ENCODE results near the gene FADD. TPM values are rescaled to one million over a fixed set of nuclear protein-coding genes. Genes with fewer than 3 reads are reported as not detected.
A peak's percentile ranks its signal among the peaks of the same experiment; 100 is the strongest.

FADD gene
- polyA plus RNA-seq, 2 of the 4 experiments (the other 2 are of a cell fraction): 30.2 to 59.1 TPM

DNA sequence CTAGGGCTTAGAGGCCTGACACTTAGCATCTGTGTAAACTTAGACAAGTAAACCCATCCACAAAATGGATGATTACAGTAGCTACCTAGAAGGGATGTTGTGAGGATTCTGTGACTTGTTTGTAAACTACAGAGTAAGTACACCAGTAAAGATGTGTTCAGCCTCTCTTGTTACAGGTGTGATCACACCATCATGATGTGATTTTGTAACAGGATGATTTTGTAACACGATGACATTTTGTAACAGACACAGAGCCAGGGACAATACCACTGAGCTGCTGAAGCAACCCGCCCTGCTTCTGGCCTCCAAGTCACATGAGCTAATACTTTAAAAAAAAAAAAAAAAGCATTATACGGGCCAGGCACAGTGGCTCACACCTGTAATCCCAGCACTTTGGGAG lies 17.0 kb downstream of the FADD start:
- Histone ChIP-seq H3K27ac (no peak overlapping the region), H3K4me2 (no peak overlapping the region), H3K4me1 (no peaks in the 10 kb centered on the region), H3K9me3 (0 out of 3 replicates have a peak, but pooled peaks cover 2% of the 10 kb centered on the region), H3K4me3 (no peak overlapping the region)
- no peak for ATAC-seq
- DNase-seq (ENCODE audit: low read depth in 1 of 2, low spot score in 1 of 2): no peak
- ChIA-PET POLR2A (no interaction called here), CTCF (interaction anchor here (1.0 kb wide), 1 partner anchor 24 kb away, joined by 3 read pairs; no protein-coding TSS in a partner anchor)
- no peak for FAIRE-seq
- TF ChIP-seq HOXB13 (CRISPR knock-in tag; IDR thresholded peaks at IDR 0.05; ENCODE audit: low read depth) (no peak), JUNB (IDR thresholded peaks at IDR 0.05) (no peak), KDM1A (IDR thresholded peaks at IDR 0.05; ENCODE audit: low read depth) (no peak), RARB (CRISPR knock-in tag; IDR thresholded peaks at IDR 0.05) (no peak), FOSB (CRISPR knock-in tag; IDR thresholded peaks at IDR 0.05) (no peak)
- TF ChIP-seq, protein P1, sequence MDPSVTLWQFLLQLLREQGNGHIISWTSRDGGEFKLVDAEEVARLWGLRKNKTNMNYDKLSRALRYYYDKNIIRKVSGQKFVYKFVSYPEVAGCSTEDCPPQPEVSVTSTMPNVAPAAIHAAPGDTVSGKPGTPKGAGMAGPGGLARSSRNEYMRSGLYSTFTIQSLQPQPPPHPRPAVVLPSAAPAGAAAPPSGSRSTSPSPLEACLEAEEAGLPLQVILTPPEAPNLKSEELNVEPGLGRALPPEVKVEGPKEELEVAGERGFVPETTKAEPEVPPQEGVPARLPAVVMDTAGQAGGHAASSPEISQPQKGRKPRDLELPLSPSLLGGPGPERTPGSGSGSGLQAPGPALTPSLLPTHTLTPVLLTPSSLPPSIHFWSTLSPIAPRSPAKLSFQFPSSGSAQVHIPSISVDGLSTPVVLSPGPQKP (IDR thresholded peaks at IDR 0.05; ENCODE audit: low read depth, low read length): no peak
- TF ChIP-seq, protein P2, sequence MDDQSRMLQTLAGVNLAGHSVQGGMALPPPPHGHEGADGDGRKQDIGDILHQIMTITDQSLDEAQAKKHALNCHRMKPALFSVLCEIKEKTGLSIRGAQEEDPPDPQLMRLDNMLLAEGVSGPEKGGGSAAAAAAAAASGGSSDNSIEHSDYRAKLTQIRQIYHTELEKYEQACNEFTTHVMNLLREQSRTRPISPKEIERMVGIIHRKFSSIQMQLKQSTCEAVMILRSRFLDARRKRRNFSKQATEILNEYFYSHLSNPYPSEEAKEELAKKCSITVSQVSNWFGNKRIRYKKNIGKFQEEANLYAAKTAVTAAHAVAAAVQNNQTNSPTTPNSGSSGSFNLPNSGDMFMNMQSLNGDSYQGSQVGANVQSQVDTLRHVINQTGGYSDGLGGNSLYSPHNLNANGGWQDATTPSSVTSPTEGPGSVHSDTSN (IDR thresholded peaks at IDR 0.05): no peak
- TF ChIP-seq, protein P3, sequence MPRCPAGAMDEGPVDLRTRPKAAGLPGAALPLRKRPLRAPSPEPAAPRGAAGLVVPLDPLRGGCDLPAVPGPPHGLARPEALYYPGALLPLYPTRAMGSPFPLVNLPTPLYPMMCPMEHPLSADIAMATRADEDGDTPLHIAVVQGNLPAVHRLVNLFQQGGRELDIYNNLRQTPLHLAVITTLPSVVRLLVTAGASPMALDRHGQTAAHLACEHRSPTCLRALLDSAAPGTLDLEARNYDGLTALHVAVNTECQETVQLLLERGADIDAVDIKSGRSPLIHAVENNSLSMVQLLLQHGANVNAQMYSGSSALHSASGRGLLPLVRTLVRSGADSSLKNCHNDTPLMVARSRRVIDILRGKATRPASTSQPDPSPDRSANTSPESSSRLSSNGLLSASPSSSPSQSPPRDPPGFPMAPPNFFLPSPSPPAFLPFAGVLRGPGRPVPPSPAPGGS (IDR thresholded peaks at IDR 0.05): no peak
- 80% methylated on average over 3 of the region's 3 CpGs for WGBS (ENCODE audit: missing lambda C conversion rate)

DNA sequence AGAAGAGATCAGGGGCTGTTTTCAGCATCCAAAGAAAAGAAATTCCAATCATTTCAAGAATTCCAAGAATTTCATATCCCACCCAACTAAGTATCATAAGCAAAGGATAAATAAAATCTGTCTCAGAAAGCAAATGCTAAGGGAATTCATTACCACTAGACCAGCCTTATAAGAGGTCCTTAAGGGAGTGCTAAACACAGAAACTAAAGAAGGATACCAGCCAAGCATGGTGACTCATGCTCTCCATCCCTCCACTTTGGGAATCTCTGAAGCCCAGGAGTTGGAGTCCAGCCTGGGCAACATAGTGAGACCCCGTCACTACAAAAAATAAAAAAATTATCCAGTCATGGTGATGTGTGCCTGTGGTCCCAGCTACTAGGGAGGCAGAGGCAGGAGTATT lies 17.8 kb downstream of the FADD start:
- H3K4me3 ChIP-seq: no peak overlapping the region
- ATAC-seq (no peak; a peak in 1 of 6 replicates), FAIRE-seq (no peak), DNase-seq (ENCODE audit: low read depth in 1 of 2, low spot score in 1 of 2) (no peak)
- H3K4me2 ChIP-seq: no peak overlapping the region
- H3K4me1 ChIP-seq: 0 out of 3 replicates have a peak, but pooled peaks cover 3% of the 10 kb centered on the region
- ChIA-PET CTCF (interaction anchor here (1.0 kb wide), 1 partner anchor 25 kb away, joined by 3 read pairs; no protein-coding TSS in a partner anchor), POLR2A (no interaction called here)
- no peak overlapping the region for H3K27ac ChIP-seq
- 89% methylated on average over 1 of the region's 1 CpG for WGBS (ENCODE audit: missing lambda C conversion rate)
- 0 out of 3 replicates have a peak, but pooled peaks cover 2% of the 10 kb centered on the region for H3K9me3 ChIP-seq
- TF ChIP-seq FOSL2 (IDR thresholded peaks at IDR 0.05) (no peak), FOSL2 (CRISPR knock-in tag; IDR thresholded peaks at IDR 0.05) (0 out of 2 replicates have a peak, but pooled peaks have one; percentile 6), FOXS1 (CRISPR knock-in tag; IDR thresholded peaks at IDR 0.05) (no peak), CHD2 (IDR thresholded peaks at IDR 0.05; ENCODE audit: low read length, partially characterized antibody) (no peak), BHLHE40 (IDR thresholded peaks at IDR 0.05; ENCODE audit: low read depth, low read length) (no peak), PHF8 (IDR thresholded peaks at IDR 0.05; ENCODE audit: borderline replicate concordance, low read depth) (no peak), ZC3H11A (IDR thresholded peaks at IDR 0.05) (no peak), JUNB (IDR thresholded peaks at IDR 0.05) (no peak)
- TF ChIP-seq, protein P3 (IDR thresholded peaks at IDR 0.05): no peak

DNA sequence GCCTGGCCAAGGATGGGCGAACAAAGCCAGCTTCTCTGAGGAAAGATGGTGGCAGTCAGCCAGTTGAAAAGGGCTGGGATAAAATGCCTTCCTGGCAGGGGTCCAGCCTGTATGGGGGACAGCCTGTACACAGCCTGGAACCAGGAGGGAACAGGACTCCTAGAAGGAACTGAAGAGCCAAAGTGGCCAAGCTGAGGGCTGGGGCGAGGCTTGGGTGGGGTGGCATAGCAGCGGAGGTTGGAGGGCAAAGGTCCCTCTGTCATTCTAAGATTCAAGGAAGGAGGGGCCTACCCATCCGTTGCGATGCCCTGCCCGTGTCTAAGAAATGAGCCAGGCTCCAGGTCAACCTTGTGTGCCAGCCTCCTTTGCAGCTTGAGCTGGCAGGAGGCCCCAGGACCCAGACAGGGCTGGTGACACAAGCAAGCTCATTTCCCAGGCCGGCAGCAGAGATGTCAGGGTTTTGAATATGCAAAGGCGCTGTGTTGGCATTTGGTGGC lies 22.6 kb downstream of the FADD start:
- Histone ChIP-seq H3K4me2 (no peak overlapping the region), H3K4me1 (0 out of 3 replicates have a peak, but pooled peaks cover 6% of the 10 kb centered on the region), H3K9me3 (0 out of 3 replicates have a peak, but pooled peaks cover under 1% of the 10 kb centered on the region), H3K27ac (peak overlapping the region in 1 of 2 experiments; percentile 42; a peak in 2 of 6 replicates), H3K4me3 (no peak overlapping the region)
- 52% methylated on average over 8 of the region's 8 CpGs for WGBS (ENCODE audit: missing lambda C conversion rate)
- ChIA-PET POLR2A (no interaction called here), CTCF (interaction anchor here (1.1 to 2.3 kb wide), 3 partner anchors 10 to 21 kb away, joined by 3 to 6 read pairs (median 3); no protein-coding TSS in a partner anchor)
- DNase-seq (ENCODE audit: low read depth in 1 of 2, low spot score in 1 of 2) (no peak), ATAC-seq (peak in 1 of 2 experiments; percentile 44; a peak in 3 of 6 replicates), FAIRE-seq (no peak)
- TF ChIP-seq, protein P1 (IDR thresholded peaks at IDR 0.05; ENCODE audit: low read depth, low read length): no peak
- TF ChIP-seq FOSL2 (IDR thresholded peaks at IDR 0.05) (no peak), FOSL2 (CRISPR knock-in tag; IDR thresholded peaks at IDR 0.05) (no peak), CHD2 (IDR thresholded peaks at IDR 0.05; ENCODE audit: low read length, partially characterized antibody) (no peak), MAFK (IDR thresholded peaks at IDR 0.05; ENCODE audit: partially characterized antibody) (no peak)

All from A549 (cell line).